Esophagus muscularis mucosa (tissue), 4 donors: ENCODE measurements around the gene SORL1-AS1.

Experiments used
- EP300 ChIP-seq: sonication (generic); formaldehyde crosslinking; IDR thresholded peaks from one replicate; pipeline ENCODE4 v1.6.1; 2017; ENCODE audit warnings: antibody characterized with exemption
- POLR2A ChIP-seq: fragments of 450-650 bp; IDR thresholded peaks from one replicate; pipeline ENCODE4 v1.6.1; 2017; ENCODE audit warnings: antibody characterized with exemption, moderate library complexity, mild to moderate bottlenecking, low read depth
- POLR2AphosphoS5 ChIP-seq, 2 donors: sonication (generic); formaldehyde crosslinking; IDR thresholded peaks; one replicate each; pipeline ENCODE4 v1.6.1; 2017; ENCODE audit warnings: antibody characterized with exemption in 2 of 2
- TF ChIP-seq, protein P1 (sequence below), 3 experiments: fragments of 200-600 bp in 2 of 3; fragments of 450-650 bp in 1 of 3; sonication (generic) in 2 of 3; IDR thresholded peaks; one replicate each; pipeline ENCODE4 v1.5.1; 2017 to 2019; ENCODE audit warnings: antibody characterized with exemption in 3 of 3, mild to moderate bottlenecking in 2 of 3, moderate library complexity in 1 of 3

DNA sequence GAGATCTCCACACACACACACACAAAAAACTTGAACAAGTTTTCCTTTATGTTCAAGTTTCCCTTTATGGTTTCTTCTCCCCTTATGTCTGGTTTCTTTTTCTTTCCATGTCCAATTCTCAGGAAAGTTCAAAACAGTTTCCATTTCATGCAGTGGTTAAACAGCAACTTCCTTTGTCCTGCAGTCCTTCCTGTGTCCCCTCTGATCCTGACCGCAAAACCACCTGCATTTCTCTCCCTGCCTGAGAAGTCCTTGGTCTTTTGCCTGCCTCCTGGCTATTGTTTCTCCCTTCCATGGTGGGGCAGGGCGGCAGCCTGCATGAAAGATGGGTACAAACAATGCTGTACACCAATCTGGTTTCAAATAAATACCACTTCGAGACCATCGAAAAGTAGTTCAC lies 58.9 kb downstream of the SORL1-AS1 start:
- TF ChIP-seq, protein P1, sequence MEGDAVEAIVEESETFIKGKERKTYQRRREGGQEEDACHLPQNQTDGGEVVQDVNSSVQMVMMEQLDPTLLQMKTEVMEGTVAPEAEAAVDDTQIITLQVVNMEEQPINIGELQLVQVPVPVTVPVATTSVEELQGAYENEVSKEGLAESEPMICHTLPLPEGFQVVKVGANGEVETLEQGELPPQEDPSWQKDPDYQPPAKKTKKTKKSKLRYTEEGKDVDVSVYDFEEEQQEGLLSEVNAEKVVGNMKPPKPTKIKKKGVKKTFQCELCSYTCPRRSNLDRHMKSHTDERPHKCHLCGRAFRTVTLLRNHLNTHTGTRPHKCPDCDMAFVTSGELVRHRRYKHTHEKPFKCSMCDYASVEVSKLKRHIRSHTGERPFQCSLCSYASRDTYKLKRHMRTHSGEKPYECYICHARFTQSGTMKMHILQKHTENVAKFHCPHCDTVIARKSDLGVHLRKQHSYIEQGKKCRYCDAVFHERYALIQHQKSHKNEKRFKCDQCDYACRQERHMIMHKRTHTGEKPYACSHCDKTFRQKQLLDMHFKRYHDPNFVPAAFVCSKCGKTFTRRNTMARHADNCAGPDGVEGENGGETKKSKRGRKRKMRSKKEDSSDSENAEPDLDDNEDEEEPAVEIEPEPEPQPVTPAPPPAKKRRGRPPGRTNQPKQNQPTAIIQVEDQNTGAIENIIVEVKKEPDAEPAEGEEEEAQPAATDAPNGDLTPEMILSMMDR (IDR thresholded peaks at IDR 0.05) = no peak
- TF ChIP-seq EP300 = no peak
- no peak for TF ChIP-seq POLR2AphosphoS5 (IDR thresholded peaks at IDR 0.05)
- TF ChIP-seq POLR2A = no peak
